NOMO-1 (cell line): ENCODE data around the gene NCAM2.

Experiments
- DNase-seq, 2 experiments: peaks; one replicate each; lab custom pipeline; 2025; ENCODE audit not compliant: unreplicated experiment in 2 of 2; lab: John Stamatoyannopoulos, UW

The NCAM2 gene

DNA sequence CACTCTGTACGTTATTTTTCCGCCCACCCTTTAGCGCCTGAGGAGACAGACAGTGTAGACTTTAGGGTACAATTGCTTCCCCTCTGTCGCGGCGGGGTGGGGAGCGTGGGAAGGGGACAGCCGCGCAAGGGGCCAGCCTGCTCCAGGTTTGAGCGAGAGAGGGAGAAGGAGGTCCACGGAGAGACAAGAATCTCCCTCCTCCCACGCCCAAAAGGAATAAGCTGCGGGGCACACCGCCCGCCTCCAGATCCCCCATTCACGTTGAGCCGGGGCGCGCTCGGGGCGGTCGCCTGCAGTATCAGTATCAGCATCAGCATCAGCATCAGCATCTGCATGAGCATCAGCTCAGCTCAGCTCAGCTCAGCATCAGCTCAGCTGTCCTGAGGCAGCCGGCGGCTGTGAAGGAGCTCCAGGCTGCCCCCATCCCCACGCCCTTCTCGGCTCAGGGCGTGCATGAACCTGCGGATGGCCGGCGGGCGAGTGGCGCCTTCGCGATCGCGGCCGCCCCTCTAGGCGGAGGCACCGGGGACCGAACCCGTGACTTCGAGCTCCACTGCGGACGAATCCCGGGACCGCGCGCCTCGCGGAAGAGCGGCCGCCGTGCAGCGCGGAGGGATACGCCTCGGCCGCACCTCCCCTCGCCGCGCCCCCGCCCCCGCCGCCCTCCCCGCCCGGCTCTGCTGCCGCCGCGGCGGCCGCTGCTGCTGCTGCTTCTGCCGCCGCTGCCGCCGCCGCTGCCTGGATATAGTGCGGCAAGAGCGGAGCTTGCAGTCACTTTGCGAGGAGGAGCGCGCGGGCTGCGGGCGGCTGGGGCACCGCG, at the start of gene NCAM2:
TSS of gene NCAM2 (plus strand) at position 774 of the 820 bp plus-strand sequence.
- peak; percentile 68 to 85 for DNase-seq

DNA sequence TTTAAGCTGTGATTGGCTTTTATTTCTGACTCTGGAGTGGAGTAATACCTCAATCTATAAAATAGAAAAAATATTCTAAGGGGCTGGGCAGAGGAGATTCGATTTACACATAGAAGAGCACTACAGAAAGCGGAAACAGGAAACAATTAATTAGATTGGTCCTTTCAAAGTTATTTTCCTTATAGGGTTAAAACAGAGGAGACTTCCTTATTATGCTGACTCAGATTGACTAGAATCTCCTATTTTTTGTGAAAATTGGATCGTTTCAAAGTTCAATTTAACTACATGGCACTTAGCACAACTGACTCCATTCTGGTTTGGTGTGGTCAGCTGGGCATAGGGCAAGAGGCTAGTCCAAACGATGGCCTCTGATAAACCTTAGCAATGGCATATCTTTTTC, 48.3 kb upstream of the NCAM2 start:
- DNase-seq: no peak

DNA sequence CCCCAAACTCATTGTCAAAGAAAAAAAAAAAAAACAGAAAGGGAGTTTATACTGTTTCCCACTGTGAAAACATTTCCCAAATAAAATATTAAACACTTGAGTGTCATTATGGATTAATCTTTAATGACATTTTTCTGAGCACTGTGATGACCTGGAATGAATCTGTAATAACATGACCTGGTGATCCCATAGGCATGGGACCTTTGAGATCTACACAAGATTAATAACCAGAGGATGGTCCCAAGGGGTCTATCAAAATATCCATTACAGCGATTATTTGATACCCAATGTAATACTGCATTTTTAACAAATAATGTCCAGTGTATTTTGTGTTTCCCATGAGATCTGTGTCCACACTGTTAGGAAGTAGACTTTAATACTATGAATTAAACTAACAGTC, 32.4 kb upstream of the NCAM2 start:
- DNase-seq: no peak

DNA sequence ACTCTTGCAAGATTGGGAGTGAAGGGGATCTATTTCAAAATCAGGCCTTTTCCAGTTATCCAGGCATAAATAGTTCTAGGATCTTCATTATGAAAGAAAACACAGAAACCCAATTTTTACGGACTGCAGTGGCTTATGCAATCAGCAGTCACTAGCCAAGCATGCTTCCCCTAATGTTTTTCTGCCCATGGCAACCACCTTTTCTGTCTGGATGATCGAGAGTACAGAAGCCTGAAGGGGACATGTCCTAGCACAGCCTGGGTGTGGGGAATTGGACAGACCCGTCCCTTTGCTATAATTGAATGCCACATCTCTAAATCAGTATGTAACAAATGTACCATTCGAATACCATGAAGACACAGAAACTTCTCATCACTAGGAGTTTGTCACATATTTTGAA, 29.8 kb upstream of the NCAM2 start:
- DNase-seq: no peak

DNA sequence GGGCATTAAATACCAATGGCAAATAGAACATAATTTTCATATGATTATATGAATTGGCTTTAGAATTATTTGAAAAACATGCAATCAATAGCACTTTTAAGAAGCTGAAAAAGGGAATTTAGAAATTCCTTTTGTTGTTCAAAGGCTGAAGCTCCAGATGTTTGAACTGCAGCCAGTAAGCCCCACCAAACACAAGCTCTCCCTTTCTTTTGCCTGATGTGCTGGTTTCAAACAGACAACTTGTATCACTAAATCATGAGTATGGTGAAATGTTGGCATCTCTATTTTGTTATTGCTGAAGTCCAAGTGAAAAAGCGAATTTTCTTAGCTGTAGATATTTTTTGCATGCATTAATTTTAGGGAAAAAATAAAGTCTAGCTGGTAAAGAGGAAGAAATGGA, 27.5 kb upstream of the NCAM2 start:
- no peak for DNase-seq

DNA sequence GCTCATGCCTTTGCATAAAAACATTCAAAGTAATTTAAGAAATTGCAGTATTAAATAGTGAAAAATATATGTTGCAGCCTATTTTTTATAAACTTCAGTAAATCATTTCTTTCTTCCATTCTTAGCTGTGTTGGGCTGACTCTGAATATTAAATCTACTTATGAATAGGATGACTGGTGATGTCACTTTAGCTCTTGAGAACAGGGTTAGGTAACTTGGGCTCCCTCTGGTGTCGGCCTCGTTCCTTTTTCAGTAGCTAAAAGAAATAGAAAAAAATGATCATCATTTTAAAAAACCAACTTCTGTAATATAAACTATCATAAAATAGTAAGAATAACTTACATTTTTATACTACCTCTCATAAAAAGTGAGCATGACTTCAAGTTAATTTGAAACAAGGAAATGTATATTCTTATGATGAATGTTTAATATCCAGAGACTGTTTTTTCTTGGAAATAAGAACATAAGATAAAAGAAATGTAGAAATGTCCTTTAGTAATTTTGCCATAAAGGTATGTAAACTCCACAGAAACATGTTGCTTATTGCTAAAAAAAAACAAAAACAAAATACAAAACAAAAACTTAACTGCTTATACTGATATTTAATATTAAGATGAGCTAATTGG, 26.8 kb upstream of the NCAM2 start:
- DNase-seq: peak; percentile 6 to 65

DNA sequence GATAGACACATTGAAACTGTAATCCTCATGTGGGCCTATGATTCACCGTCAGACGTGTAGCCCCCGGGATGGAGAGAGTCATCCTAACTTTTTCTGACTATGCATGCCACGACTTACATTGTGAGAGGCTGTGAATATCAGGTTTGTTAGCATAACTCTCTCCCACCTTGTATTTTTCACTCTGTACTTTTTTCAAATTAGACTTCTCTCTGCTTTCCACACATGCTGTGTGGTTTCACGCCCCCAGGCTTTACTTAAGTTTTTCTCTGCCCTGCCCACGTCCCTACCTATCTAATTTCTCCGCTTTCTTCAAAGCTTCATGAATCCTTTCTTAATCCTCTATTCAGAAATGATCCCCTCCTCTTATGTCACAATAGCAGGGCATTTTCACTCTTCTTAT, 3.4 kb upstream of the NCAM2 start:
- no peak for DNase-seq

DNA sequence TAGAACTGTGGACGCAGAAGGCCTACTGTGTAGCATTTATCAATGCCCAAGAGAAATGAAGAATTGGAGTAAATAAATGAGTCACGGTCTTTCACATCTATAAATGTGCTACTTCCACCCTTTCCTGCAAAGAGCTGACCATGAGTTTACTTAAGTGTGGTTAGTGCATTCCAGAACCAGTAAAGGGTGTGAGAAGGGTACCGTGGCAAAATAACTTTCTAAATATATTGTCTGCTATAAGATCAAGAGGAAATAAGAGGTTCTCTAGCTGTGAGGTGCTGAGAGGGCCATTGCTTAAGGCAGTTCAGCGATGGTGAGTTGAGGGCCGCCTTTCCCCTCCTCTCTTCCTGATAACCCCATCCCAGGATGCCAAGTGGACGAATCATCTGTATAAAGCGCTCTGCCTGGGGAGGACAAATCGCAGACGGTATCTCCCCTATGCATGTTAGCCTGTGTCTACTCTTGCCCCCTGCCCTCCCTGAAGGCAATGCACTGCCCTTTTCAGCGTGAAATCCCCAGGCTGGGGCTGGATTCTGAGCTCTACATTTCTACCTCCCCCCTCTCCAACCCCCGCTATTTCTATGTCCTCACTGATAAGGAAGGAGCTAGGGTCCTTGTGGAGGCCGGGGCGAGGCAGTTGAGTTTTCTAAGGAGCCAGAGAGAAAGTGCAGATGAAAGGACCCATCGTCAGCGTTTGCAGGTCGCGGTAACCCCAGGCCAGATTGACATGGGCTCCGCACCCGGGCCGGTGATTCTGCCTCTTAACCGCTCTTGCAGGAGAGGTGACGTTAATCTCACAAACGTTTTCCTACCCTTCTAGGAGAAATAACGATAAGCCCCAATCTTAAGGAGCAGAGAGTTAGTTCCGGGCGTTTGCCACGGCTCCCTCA, 1.5 kb upstream of the NCAM2 start:
- DNase-seq: no peak

DNA sequence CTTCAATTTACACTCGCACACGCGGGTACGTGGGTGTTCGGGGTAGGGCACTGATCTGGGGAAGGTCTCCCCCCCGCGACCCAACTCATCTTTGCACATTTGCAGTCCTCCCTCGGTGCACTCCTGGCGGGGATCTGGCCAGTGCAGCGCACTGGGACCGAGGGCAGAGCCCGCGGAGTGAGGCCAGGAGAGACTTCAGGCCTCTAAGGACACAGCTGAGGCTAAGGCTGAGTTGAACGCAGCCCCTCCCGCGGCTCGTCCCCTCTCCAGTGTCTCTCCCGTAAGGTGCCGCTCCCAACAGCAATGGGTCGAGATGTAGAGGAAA, 936 bp upstream of the NCAM2 start:
- DNase-seq: no peak

DNA sequence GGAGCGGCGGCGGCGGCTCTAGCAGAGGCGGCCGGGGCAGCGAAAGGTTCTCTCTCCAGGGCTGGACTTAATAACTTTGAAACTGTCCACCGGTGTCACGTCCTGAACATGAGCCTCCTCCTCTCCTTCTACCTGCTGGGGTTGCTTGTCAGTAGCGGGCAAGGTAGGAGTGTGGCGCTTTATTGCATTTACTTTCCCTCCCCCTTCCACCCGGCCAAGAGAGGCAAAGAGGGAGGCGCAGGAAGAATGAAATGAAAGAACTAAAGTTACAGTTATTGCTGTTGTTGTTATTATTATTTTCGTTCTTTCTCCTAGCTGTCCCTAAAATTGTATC, 214 bp downstream of the NCAM2 start:
- DNase-seq: no peak

DNA sequence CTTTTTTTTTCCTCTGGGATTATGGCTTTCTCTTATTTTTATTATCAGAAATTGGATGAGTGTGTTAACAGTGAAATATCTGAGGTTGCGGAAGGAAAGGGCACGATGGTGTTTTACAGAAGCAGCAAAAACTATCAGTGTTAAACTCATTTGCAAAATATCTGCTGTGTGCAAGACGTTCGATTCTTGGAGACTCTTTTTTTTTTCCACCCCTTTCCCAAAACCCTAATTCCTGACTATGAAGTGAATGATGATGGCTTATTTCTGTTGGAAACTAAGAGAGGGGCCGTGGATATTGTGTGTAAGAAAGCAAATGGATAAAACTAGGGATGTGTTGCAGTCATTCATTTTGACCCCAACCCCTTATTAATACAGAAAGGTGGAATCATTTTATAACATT, 677 bp downstream of the NCAM2 start:
- DNase-seq: peak in 1 of 2 experiments; percentile 17

DNA sequence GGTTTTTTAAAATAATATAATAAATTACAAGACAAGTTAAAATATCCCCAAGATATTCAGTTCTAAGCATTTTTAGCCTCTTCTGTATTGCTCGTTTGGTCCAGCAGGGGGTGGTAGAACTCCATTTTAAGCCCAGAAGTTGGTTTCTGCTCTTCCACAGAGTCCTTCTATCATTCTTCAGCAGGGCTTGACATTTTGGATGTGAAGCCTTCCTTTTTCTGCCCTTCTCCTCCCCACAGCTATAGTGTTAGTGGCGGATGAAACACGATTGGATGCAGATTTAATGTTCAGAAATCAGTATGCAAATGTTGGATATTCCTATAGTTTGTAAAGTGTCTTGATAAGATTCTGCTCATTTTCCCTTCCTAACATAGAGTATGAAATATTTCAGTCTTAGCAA, 1.4 kb downstream of the NCAM2 start:
- DNase-seq: peak; percentile 53 to 73

DNA sequence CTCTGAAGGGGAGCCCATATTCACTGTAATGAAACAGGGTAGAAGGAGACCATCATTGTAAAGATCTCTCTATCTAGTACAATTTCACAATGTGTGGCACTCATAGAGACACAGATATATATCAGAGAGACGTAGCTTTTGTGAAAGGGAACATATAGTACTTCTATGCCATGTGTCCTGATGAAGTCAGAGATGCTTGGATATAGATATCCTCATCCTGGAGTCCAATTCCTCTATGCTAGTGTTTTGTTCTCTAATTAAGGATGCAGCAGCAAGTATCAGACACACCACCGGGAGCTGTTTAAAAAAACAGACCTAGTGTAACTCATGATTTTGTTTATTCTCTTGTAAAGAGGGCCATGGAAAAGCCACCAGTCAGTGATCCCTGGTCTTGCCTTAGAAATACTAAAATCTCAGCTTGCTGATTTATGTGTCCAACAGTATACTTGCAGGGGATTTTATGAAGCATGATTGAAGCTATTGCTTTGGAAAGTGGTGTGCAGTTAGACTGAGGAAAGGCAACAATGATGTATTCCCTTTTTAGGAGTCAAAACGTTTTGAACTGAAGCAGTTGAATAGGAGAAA, 2.5 kb downstream of the NCAM2 start:
- DNase-seq: no peak

DNA sequence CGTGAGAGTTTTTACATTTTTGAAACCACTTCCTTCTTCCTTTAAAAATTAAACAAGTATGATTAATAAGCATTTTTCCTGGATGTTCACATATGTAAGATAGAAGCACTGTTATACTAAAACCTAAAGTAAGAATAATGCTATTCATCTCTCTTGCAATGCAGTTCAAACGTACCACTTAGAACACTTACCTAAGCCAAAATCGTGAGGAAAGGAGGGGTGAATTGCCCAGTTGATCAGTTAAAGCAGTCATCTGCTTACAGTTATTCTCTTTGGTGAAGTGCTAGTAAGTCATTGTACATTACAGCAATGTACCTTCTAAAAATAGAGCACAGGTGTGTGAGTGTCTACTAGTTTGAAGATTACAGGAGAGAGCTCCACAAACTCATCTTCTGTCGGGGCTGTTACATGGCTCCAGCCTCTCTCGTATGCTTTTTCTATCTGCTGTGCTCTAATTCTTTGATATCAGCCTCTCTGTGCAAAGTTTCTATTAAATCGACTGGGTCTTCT, 3.4 kb downstream of the NCAM2 start:
- DNase-seq: no peak

DNA sequence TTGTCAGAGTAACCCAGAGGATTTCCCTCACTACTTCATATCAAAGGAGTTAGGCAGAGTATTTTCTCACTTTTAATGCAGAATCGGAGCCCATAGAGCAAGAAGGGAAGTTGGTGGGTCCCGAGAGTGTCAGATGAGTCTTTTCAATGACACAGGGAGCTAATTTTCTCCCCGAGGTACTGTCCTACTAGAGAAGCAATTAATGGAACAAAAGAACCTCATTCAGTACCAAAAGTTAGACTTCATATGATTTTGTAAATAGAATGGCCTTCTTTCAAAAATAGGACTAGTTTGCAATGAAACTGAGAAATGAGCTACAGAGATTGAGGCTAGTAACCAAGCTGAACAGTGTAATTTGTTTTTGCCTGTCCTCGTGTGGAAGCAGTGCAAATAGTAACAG, 3.9 kb downstream of the NCAM2 start:
- DNase-seq: no peak

DNA sequence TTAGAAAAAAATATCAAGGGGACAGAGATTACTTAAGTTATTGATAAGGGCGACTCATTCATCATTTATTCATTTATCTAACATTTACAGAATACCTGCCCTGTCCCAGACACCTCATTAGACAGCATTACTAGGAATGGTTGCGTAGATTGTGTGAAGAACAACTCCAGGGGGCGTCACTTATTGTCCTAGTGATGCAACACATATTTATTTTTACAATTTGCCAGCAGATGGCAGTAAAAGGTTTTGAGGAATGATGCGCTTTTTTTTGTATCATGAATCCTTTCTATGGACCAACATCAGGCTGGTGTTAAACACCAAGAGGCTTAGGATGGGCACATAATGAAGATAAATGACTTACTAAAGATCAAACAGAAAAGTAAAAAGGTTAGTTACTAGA, 5.5 kb downstream of the NCAM2 start:
- DNase-seq: peak; percentile 47 to 61

DNA sequence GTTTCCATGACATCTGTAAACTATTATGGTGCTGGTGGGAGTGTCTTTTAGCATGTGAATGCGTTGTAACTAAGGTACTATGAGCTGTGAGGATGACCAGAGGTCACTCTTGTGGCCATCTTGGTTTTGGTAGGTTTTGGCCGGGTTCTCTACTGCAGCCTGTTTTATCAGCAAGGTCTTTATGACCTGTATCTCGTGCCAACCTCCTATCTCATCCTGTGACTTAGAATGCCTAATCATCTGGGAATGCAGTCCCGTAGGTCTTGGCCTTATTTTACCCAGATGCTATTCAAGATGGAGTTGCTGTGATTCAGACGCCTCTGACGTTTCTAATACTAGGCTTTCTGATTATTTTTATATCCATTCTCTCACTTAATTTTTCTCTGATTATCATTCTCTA, 9.4 kb downstream of the NCAM2 start:
- no peak for DNase-seq

DNA sequence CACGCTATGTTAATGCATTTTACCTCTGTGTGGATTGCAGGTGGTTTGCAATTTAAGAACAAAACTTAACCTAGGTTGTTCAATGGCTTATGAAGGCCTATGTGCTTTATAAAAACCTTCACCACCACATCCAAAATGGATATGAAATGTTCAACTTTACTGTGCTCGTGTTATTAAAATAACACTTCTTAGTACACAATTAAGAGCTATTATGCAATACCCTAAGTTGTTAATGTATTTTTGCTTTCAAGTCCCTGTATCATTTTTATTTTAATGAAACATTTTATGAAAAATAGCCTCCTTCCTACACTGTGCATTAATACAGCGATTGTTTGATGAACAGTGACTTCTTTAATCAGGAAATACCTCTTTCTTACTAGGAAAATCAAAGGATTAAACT, 12.0 kb downstream of the NCAM2 start:
- DNase-seq: peak in 1 of 2 experiments; percentile 22

DNA sequence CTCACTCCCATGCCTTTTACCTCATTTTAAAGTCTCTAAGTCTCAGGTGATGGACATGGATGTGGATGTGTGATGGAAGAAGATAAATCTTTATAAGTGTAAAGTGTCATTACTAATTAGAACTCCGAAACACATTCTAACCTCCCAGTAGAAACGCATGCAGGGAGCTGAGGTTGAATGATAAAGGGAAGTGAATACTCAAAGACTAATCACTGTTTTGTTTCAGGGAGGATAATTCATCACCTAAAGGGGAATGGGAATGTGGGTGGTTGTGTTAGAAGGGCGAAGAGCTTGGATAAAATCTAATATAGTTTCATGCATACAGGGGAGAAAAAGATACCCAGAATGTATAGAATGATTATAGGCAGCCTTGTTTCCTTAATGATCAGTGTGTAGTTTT, 12.5 kb downstream of the NCAM2 start:
- peak in 1 of 2 experiments; percentile 46 for DNase-seq

DNA sequence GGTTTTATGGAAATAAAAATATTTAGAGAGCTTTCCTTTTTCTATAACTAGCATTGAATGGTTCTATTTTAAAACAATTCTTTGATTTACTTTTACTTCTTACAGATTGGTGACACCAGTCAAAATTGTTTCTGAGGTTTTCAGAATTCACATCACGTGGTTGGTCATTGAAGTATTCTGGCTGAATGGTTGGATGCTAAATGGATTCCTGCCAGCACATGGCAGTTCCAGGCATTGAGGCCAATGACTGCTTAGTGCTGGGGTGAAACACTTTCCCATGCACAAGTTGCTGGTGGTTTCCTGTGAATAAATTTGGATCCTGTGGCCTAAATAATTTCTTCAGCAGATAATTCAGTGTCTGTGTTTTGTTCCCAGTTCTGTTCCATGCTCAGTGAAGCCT, 20.6 kb downstream of the NCAM2 start:
- DNase-seq: no peak

DNA sequence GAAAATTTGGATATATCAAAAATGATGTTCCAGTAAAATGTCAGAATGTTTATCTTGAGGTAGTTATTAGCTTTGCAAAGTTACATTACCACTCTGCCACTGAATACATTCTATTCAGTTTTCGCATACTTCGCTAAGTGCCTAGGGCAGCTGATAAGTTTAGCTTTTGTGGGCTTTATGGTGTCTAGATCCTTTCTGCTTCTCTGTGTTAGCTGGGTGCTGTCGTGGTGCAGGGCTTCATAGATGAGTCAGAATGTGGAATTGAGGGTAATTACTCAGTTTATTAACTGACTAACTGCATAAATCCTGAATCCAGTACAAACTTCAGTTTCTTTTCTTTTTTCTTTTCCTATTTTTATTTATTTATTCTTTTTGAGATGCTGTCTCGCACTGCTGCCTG, 21.5 kb downstream of the NCAM2 start:
- DNase-seq: no peak
